Measurements from ENCODE around the gene NBEAL2. TPM values are rescaled to one million over a fixed set of nuclear protein-coding genes. Genes with fewer than 3 reads are reported as not detected.

NBEAL2 gene
- total and polyA plus RNA-seq, 10 of the 15 experiments (the other 5 are each of a cell fraction or from before 2014, with no cell fraction given): 0.07 to 127 (median 29.4) TPM

DNA sequence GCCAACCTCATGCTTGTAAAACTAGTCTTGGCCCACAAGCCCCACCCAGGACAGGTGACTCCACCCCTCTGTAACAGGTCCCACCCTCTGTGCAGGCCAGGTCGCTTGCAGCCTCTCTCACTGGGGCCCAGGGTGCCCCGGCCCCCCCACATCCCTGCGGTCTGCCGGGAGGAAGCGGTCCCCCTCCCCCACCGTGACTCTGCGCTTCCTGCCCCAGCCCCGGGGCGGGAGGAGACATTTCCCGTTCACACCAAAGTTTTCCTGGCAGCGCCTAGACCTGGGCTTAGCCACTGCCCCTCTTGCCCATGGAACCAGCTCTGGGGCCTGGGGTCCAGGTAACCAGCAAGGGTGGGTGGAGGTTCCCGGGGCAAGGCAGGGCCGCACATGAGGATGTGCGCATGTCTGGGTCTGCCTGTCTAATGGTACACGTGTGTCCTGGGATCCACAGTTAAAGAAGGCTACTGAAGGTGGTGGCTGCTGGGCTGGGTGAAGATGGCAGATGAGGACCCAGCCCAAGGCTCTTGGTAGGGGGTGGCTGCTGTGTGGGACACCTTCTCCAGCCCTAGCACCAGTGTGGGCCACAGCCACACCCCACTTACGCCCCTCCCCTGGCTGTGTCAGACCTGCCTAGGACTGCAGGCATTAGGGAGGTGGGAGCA lies 8.4 kb downstream of the NBEAL2 start (continued):
- TF ChIP-seq, protein P1, sequence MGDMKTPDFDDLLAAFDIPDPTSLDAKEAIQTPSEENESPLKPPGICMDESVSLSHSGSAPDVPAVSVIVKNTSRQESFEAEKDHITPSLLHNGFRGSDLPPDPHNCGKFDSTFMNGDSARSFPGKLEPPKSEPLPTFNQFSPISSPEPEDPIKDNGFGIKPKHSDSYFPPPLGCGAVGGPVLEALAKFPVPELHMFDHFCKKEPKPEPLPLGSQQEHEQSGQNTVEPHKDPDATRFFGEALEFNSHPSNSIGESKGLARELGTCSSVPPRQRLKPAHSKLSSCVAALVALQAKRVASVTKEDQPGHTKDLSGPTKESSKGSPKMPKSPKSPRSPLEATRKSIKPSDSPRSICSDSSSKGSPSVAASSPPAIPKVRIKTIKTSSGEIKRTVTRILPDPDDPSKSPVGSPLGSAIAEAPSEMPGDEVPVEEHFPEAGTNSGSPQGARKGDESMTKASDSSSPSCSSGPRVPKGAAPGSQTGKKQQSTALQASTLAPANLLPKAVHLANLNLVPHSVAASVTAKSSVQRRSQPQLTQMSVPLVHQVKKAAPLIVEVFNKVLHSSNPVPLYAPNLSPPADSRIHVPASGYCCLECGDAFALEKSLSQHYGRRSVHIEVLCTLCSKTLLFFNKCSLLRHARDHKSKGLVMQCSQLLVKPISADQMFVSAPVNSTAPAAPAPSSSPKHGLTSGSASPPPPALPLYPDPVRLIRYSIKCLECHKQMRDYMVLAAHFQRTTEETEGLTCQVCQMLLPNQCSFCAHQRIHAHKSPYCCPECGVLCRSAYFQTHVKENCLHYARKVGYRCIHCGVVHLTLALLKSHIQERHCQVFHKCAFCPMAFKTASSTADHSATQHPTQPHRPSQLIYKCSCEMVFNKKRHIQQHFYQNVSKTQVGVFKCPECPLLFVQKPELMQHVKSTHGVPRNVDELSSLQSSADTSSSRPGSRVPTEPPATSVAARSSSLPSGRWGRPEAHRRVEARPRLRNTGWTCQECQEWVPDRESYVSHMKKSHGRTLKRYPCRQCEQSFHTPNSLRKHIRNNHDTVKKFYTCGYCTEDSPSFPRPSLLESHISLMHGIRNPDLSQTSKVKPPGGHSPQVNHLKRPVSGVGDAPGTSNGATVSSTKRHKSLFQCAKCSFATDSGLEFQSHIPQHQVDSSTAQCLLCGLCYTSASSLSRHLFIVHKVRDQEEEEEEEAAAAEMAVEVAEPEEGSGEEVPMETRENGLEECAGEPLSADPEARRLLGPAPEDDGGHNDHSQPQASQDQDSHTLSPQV (IDR thresholded peaks at IDR 0.05): no peak; the same call in 1 of the 2 replicates
- TF ChIP-seq, protein P2, sequence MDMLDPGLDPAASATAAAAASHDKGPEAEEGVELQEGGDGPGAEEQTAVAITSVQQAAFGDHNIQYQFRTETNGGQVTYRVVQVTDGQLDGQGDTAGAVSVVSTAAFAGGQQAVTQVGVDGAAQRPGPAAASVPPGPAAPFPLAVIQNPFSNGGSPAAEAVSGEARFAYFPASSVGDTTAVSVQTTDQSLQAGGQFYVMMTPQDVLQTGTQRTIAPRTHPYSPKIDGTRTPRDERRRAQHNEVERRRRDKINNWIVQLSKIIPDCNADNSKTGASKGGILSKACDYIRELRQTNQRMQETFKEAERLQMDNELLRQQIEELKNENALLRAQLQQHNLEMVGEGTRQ (IDR thresholded peaks at IDR 0.05; ENCODE audit: borderline replicate concordance, low read depth, low read length): no peak
- TF ChIP-seq CEBPB (IDR thresholded peaks at IDR 0.05; ENCODE audit: borderline replicate concordance in 1 of 2, low read depth in 2 of 2, low read length in 2 of 2) (no peak), TCF3 (IDR thresholded peaks at IDR 0.05; ENCODE audit: borderline replicate concordance, insufficient read depth, low read depth, low read length) (peak; percentile 46; the same call in 1 of the 2 replicates), TAF1 (IDR thresholded peaks at IDR 0.05; ENCODE audit: borderline replicate concordance, low read depth, low read length) (peak; percentile 60; the same call in 1 of the 2 replicates), KLF5 (IDR thresholded peaks at IDR 0.05; ENCODE audit: partially characterized antibody) (peak; percentile 44), NFXL1 (IDR thresholded peaks at IDR 0.05; ENCODE audit: borderline replicate concordance) (no peak), ASH2L (IDR thresholded peaks at IDR 0.05; ENCODE audit: borderline replicate concordance, low read depth) (no peak), TCF12 (IDR thresholded peaks at IDR 0.05; ENCODE audit: low read depth, low read length) (0 out of 2 replicates have a peak, but pooled peaks have one; percentile 61), CBFB (IDR thresholded peaks at IDR 0.05; ENCODE audit: low read depth) (peak; percentile 93), ZNF622 (IDR thresholded peaks at IDR 0.05) (no peak), HDGF (IDR thresholded peaks at IDR 0.05) (peak; percentile 96), POU2F2 (IDR thresholded peaks at IDR 0.05; ENCODE audit: borderline replicate concordance, low read depth, low read length) (peak; percentile 53; the same call in 1 of the 3 replicates), RAD21 (IDR thresholded peaks at IDR 0.05; ENCODE audit: insufficient read depth, low read depth, low read length) (no peak), STAT3 (IDR thresholded peaks at IDR 0.05; ENCODE audit: low read depth, low read length) (no peak), CHD4 (IDR thresholded peaks at IDR 0.05) (no peak), POLR2AphosphoS5 (IDR thresholded peaks at IDR 0.05; ENCODE audit: low read length) (peak; percentile 52), NR2F1 (conservative IDR thresholded peaks at IDR 0.05) (peak; percentile 48), CBX5 (IDR thresholded peaks at IDR 0.05; ENCODE audit: low read depth) (no peak), FOS (IDR thresholded peaks at IDR 0.05; ENCODE audit: borderline replicate concordance, extremely low read depth, insufficient read length) (no peak)
- TF ChIP-seq, protein P3, sequence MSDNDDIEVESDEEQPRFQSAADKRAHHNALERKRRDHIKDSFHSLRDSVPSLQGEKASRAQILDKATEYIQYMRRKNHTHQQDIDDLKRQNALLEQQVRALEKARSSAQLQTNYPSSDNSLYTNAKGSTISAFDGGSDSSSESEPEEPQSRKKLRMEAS (IDR thresholded peaks at IDR 0.05; ENCODE audit: low read depth, low read length): 0 out of 2 replicates have a peak, but pooled peaks have one; percentile 16
- TF ChIP-seq, protein P4, sequence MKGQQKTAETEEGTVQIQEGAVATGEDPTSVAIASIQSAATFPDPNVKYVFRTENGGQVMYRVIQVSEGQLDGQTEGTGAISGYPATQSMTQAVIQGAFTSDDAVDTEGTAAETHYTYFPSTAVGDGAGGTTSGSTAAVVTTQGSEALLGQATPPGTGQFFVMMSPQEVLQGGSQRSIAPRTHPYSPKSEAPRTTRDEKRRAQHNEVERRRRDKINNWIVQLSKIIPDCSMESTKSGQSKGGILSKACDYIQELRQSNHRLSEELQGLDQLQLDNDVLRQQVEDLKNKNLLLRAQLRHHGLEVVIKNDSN (IDR thresholded peaks at IDR 0.05; ENCODE audit: borderline replicate concordance, extremely low read length, insufficient read depth, low read depth, low read length): no peak
- TF ChIP-seq, protein P5, sequence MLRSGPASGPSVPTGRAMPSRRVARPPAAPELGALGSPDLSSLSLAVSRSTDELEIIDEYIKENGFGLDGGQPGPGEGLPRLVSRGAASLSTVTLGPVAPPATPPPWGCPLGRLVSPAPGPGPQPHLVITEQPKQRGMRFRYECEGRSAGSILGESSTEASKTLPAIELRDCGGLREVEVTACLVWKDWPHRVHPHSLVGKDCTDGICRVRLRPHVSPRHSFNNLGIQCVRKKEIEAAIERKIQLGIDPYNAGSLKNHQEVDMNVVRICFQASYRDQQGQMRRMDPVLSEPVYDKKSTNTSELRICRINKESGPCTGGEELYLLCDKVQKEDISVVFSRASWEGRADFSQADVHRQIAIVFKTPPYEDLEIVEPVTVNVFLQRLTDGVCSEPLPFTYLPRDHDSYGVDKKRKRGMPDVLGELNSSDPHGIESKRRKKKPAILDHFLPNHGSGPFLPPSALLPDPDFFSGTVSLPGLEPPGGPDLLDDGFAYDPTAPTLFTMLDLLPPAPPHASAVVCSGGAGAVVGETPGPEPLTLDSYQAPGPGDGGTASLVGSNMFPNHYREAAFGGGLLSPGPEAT (IDR thresholded peaks at IDR 0.05; ENCODE audit: low read depth): peak; percentile 44; the same call in 1 of the 2 replicates

Data from GM12878 (cell line).